ENCODE measurements around the gene SH2D2A.
"Not testable (repeated sequence)": the region's sequence is repeated elsewhere in the genome, so short reads cannot be mapped to it uniquely, and the experiment has no call there.

Gene SH2D2A

DNA sequence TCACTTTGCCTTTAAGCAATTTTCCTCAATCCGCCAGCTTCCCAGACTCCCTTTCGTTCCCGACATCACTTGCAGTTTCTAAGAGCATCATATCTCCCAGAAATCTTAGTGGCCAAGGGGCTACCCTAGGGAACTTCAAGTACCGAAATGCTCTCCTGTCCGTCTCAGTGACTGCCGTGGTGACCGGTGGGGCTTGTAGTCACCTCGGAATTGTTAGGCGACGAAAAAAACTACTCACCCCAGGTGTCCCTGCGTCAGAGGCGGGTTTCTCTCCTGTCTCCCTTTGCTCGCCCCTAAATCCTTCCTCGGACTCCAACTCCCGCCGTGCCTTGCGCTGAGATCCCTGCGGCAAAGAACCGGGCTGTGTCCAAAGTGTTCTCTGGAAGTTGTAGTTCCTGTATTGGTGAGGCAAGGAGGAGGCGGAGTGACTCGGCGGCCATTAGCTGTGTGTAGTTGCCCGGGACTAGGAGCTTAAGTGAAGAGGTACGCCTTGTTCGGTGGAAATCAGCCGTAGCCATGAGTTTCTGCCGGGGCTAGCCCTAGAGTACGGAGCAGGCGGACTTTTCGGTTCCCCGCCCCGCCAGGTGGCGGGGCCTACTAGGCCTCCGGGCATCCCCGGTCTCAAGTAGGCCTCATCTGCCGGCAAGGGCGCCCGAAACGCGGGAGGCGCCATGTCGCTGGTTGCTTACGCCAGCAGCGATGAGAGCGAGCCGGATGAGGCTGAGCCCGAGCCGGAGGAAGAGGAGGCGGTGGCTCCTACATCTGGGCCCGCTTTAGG lies 49.4 kb downstream of the SH2D2A start, which contains the start of gene PRCC:
Gene PRCC (plus strand): TSS at position 435 of the 778 bp plus-strand sequence. CDS start 237 bp downstream, at position 672.
- peak; percentile 96 to 97 for DNase-seq

DNA sequence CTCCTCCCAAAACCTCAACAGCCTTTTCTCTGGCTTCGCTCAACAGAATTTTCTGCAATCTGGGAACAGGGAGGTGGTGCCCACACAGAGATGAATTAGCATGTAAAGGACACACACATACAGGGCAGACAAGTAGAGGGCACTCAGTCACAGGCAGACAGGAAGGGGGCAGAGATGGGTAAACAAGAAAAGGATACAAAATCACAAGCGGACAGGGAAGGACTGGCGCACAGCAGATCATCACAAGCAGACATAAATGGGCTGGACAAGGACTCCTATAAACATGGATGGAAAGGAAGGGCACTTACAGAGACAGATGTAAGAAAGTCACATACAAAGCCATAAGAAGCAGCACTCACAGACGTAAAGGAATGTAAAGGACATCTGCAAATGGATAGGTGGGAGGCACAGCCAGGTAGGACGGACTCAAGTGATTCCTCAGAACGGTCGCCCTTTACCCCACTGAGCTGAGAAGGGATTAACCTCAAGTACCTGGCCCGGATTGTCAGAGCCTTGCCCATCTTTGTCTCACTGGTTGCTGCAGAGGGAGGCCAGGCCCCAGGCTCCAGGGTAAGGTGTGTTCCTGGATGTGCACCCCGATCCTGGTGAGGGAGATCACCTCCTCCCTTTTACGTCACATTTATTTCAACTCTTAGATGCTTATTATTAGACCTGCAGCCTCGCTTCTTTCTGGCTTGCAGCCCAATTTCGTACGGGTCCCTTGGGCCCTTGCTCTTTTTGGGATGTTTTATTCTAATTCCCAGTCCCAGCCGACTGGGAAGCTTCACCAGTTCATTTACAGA lies 50.1 kb downstream of the SH2D2A start:
- no peak for DNase-seq

DNA sequence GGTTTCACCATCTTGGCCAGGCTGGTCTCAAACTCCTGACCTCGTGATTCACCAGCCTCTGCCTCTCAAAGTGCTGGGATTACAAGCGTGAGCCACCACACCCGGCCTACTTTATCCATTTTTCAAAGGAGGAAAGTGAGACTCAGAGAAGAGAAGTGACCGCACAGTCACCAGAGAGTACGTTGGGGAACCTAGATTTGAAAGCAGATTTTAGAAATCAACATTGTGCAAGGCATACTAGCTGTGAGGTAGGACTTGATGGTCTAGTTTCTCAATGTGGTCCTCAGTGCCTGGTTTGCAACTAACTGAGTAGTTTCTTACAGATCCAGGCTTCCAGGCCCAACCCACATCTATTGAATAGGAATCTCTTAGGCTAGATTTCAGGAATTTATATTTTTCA lies 51.0 kb downstream of the SH2D2A start:
- DNase-seq = no peak

DNA sequence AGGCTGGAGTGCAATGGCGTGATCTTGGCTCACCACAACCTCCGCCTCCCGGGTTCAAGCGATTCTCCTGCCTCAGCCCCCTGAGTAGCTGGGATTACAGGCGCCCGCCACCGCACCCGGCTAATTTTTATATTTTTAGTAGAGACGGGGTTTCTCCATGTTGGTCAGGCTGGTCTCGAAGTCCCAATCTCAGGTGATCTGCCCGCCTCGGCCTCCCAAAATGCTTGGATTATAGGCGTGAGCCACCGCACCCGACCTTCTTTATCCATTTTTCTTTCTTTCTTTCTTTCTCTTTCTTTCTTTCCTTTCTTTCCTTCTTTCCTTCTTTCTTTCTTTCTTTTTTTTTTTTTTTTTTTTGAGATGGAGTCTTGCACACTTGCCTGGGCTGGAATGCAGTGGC lies 51.5 kb downstream of the SH2D2A start:
- not testable (repeated sequence) for DNase-seq

DNA sequence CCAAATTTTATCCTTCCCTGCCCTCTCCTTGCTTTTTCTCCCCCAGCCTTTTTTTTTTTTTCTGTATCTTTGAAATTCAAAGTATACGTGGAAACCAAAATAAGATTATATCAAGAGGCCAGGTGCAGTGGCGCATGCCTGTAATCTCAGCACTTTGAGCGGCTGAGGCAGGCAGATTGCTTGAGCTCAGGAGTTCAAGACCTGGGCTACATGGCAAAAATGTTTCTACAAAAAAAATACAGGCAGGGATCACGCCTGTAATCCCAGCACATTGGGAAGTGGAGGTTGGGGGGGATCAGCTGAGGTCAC lies 55.9 kb downstream of the SH2D2A start:
- DNase-seq = no peak

DNA sequence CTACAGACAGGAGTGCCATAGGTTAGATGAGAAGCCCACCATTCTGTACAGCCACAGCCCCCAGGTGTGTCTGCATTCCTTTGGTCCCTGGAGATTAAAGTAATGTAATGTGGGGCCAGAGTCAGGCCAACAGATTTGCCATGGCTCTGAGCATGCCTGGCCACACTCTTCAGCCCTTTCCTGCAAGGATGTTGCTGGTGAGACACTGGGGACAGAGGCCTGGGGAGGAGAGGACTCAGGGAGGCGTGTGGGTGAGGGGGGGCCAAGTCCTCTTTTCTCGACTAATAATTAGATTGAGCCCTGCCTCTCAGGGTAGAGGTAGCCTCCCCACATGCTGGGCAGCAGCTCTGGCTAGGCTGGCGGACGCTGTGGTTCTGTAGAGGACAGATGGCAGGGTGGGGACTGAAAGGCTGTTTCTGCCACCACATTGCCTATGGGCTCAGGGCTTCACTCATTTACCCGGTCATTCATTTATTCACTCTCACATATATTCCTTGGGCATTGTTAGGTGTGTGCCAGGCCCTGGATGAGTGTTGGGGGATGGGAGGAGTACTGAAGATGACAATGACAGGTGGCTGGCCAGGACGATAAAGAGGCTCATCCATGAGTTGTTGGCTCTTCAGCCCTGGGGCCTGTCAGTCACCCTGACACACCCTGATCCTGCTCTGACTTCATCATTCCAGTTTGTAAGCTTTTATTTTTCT lies 56.4 kb downstream of the SH2D2A start:
- DNase-seq = no peak

DNA sequence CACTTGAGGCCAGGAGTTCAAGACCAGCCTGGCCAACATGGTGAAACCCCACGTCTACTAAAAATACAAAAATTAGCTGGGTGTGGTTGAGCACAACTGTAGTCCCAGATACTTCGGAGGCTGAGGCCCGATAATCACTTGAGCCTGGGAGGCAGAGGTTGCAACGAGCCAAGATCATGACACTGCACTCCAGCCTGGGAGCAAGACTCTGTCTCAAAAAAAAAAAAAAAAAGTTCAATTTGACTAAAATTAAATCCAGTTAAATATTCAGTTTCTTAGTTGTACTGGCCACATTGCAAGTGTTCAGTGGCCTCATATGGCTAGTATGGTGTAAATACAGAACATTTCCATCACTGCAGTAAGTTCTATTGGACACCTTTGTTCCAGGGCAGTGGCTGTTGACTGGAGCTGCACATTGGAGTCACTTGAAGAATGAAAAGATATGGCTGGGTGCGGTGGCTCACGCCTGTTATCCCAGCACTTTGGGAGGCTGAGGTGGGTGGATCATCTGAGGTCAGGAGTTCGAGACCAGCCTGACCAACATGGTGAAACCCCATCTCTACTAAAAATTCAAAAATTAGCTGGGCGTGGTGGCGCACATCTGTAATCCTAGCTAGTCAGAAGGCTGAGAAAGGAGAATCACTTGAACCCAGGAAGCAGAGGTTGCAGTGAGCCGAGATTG lies 58.9 kb downstream of the SH2D2A start:
- not testable (repeated sequence) for DNase-seq

DNA sequence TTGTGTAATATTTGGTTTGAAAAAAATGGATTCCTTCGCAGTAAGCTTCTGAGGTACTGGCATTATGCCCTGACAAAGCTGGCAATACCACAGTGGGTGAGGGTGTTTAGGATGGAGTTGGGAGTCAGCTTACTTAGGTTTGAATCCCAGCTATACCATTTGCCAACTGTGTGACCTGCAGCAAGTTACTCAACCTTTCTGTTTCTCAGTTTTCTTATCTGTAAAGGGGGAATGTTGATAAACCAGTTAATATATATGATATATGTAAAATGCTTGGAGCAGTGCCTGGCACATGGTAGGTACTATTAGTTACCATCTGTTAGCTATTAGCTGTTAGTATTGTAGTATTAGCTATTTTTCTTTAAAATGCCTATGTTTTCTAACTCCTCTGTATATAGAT lies 60.3 kb downstream of the SH2D2A start:
- no peak for DNase-seq
